ENCODE measurements around the gene FBXL16. TPM values are rescaled to one million over a fixed set of nuclear protein-coding genes. Genes with fewer than 3 reads are reported as not detected.

FBXL16 gene
- total RNA-seq, 1 donor from 2014 or later: 0.17 TPM

DNA sequence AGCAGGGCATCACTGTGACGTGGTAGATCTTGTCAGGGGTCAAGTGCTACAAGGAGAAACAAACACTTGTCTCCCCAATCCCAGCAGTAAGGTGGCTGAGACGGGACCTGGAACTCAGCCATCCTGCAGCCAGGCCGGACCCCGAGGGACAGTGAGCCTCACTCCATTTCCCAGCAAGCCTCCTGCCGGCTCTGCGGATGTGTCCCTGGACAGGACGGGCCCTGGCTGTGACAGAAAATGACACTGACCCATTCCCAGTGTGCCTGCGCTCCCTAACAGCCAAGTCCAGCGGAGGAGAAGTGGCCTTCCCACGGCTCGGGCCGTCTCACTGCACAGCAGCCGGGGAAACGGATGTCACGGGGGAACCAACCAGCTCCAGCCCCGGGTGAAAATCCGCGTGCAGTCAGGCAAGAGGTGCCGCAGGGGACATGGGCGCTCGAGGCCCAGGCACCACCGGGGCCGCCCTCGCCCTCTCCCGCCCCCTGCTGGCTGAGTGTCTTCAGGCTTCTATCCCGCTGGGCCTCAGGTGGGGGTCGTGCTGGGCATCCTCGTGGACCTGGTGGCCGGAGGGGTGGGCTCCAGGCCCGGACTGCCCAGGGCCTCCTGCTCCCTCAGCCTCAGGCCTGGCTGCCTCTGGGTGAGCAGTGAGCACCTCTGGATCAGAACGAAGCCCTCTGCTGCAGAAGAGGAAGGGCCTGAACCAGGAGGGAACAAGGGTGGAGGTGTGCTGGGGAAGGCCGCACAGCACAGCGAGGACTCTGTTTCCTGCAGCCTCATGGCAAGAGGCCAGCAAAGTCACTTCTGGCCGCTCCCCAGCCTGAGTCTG, 28.0 kb upstream of the FBXL16 start:
- H3K36me3 ChIP-seq (ENCODE audit: control insufficient read depth, insufficient read depth, low read length): peaks cover 2% of the 10 kb centered on the region
- no peak overlapping the region for H3K4me3 ChIP-seq (ENCODE audit: low read depth, low read length)
- no peaks in the 10 kb centered on the region for H3K27me3 ChIP-seq (ENCODE audit: control insufficient read depth, insufficient read depth, low read length)
- TF ChIP-seq, protein P1, sequence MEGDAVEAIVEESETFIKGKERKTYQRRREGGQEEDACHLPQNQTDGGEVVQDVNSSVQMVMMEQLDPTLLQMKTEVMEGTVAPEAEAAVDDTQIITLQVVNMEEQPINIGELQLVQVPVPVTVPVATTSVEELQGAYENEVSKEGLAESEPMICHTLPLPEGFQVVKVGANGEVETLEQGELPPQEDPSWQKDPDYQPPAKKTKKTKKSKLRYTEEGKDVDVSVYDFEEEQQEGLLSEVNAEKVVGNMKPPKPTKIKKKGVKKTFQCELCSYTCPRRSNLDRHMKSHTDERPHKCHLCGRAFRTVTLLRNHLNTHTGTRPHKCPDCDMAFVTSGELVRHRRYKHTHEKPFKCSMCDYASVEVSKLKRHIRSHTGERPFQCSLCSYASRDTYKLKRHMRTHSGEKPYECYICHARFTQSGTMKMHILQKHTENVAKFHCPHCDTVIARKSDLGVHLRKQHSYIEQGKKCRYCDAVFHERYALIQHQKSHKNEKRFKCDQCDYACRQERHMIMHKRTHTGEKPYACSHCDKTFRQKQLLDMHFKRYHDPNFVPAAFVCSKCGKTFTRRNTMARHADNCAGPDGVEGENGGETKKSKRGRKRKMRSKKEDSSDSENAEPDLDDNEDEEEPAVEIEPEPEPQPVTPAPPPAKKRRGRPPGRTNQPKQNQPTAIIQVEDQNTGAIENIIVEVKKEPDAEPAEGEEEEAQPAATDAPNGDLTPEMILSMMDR (IDR thresholded peaks at IDR 0.05; ENCODE audit: insufficient read depth, low read length, poor library complexity, severe bottlenecking): peak; percentile 60
- DNase-seq (ENCODE audit: low read depth): no peak

DNA sequence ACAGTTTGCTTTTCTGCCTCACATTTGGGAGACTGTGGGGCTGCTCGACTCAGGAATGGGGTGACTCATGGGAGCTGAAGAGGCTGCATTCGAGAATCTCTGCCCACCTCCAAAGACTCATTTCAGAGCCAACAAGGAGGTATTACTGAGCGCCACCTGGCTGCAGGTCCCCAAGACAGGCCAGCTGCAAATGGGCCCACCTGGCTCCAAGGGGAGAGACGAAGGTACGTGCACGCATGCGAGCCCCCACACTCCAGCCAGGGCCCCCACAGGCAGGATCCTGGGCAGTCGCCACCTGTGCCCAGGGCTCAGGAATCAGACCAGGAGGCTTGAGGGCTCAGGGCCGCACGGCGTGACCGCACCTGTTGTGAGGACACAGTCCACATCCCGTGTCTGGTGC, 27.3 kb upstream of the FBXL16 start:
- Histone ChIP-seq H3K36me3 (ENCODE audit: control insufficient read depth, insufficient read depth, low read length) (peaks cover 2% of the 10 kb centered on the region), H3K27me3 (ENCODE audit: control insufficient read depth, insufficient read depth, low read length) (no peaks in the 10 kb centered on the region), H3K4me3 (ENCODE audit: low read depth, low read length) (no peak overlapping the region)
- TF ChIP-seq, protein P1 (IDR thresholded peaks at IDR 0.05; ENCODE audit: insufficient read depth, low read length, poor library complexity, severe bottlenecking): peak; percentile 27
- DNase-seq (ENCODE audit: low read depth): no peak

DNA sequence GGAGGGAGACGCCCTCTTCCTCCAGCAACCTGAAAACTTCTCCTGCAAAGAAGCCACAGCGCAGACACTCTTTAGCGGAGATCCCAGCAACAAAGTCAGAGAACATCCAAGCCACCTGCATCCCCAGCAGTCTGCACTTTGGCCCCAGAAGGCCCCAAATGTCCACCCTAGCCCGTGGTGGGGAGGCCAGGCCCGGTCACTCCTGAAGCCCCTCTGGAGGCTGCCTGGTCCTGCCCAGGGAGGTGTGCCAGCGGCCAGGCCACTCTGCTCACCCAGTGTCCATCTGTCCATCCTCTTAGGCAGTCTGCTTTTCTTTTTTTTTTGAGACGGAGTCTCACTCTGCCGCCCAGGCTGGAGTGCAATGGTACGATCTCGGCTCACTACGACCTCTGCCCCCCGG, 26.7 kb upstream of the FBXL16 start:
- no peak for DNase-seq (ENCODE audit: low read depth)
- TF ChIP-seq, protein P1 (IDR thresholded peaks at IDR 0.05; ENCODE audit: insufficient read depth, low read length, poor library complexity, severe bottlenecking): no peak
- Histone ChIP-seq H3K27me3 (ENCODE audit: control insufficient read depth, insufficient read depth, low read length) (no peaks in the 10 kb centered on the region), H3K36me3 (ENCODE audit: control insufficient read depth, insufficient read depth, low read length) (peaks cover 2% of the 10 kb centered on the region), H3K4me3 (ENCODE audit: low read depth, low read length) (no peak overlapping the region)

DNA sequence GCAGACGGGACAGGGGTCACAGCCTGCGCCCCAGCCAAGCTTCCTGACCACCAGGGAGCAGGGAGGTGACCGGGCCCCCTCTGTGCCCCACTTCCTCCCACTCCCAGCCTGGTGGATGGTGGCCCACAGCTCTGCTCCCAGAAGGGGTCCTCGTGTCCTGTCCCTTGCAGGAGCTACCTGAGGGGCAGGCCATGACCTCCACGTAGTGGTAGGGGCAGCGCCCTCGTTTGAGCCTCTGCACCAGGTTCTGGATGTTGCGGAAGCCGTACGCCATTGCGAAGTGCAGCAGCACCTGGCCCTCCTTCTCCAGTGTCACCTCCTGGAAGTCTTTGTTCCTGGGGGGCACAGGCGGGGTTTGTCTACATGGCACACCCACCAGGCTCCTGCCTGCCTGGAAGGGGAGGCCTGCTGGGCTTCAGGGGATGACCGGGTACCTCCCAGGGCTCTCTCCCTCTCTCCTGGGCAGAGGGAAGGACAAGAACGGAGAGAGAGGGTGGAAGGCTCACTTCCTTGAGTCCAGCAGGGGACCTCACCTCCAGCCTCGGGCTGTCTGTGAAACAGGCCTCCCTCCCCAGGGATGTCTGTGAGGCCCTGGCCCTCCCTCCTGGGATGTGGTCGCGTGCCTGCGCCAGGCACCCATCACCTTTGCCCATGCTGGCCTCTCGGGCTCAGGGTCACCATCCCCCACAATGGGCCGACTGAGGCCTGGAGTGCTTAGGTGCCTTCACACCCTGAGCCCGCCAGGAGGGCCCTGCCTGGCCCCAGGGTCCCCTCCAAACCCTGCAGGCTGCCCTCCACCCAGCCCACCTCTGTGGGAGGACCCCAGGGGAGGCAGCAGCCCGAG, 25.3 kb upstream of the FBXL16 start:
- TF ChIP-seq, protein P1 (IDR thresholded peaks at IDR 0.05; ENCODE audit: insufficient read depth, low read length, poor library complexity, severe bottlenecking): no peak
- H3K36me3 ChIP-seq (ENCODE audit: control insufficient read depth, insufficient read depth, low read length): peaks cover 2% of the 10 kb centered on the region

DNA sequence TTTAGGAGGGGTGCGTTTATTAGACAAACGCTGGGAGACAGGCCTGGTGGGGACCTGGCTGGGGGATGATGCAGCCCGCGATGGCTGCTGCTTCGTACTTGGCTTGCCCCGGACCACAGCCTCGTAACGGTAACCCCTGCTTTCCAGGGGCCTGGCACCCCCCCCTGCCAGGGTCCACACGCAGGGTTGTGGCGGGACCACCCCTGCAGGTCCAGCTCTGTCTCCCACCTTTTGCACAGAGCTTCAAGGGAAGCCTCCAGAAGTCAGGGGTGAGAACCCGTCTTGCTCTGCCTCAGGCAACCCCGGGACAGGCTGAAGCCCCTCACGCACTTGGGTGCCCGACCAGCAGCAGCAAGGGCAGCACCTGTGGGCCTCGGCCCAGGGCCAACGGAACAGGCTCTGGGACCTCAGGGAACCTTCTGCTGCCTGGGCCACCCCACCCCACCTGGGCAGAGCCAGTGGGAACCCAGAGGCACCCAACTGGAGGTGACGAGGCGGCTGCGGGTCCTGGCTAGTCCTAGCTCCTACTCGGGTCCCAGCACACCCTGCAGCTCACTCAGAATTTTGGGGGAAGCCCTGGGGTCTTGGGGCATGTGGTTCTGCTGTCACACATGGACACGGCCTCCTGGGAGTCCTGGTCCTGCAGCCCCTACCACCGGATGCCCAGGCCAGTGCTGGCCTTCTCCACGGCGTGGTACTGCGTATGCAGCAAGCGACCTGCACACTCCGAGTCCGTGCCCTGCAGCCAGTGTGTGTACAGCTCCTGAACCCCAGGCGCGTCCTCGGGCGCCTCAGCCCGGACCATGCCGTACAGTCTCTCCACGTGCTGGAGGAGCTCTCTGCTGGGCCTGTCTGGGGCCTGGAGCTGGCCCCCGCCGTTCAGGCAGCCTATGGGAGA, 24.4 kb upstream of the FBXL16 start:
- H3K4me3 ChIP-seq (ENCODE audit: low read depth, low read length): no peak overlapping the region
- TF ChIP-seq, protein P1 (IDR thresholded peaks at IDR 0.05; ENCODE audit: insufficient read depth, low read length, poor library complexity, severe bottlenecking): no peak
- no peaks in the 10 kb centered on the region for H3K27me3 ChIP-seq (ENCODE audit: control insufficient read depth, insufficient read depth, low read length)
- no peak for DNase-seq (ENCODE audit: low read depth)
- peaks cover 2% of the 10 kb centered on the region for H3K36me3 ChIP-seq (ENCODE audit: control insufficient read depth, insufficient read depth, low read length)

More for the DNA sequence above, 25.3 kb upstream of the FBXL16 start:
- DNase-seq (ENCODE audit: low read depth): no peak
- Histone ChIP-seq H3K27me3 (ENCODE audit: control insufficient read depth, insufficient read depth, low read length) (no peaks in the 10 kb centered on the region), H3K4me3 (ENCODE audit: low read depth, low read length) (no peak overlapping the region)
